ENCODE measurements around the gene SNX5. TPM values are rescaled to one million over a fixed set of nuclear protein-coding genes. Genes with fewer than 3 reads are reported as not detected.

SNX5 gene
- total and polyA plus RNA-seq, 2 of the 13 experiments (the other 11 are each of a cell fraction or from before 2014, with no cell fraction given), result 664 to 1,040 TPM

GRCh38 chr20:17940224-17940971 lies 28.2 kb downstream of the SNX5 start (continued):
- TF ChIP-seq ZNF276 (CRISPR knock-in tag; IDR thresholded peaks at IDR 0.05; ENCODE audit: low read depth) (no peak), PAWR (CRISPR knock-in tag; IDR thresholded peaks at IDR 0.05; ENCODE audit: borderline replicate concordance) (peak; percentile 34; the same call in 1 of the 2 replicates), ATF7 (IDR thresholded peaks at IDR 0.05) (no peak), ATF7 (CRISPR knock-in tag; IDR thresholded peaks at IDR 0.05) (no peak), JDP2 (CRISPR knock-in tag; IDR thresholded peaks at IDR 0.05; ENCODE audit: borderline replicate concordance) (no peak), SP4 (CRISPR knock-in tag; IDR thresholded peaks at IDR 0.05) (no peak), ETS1 (CRISPR knock-in tag; IDR thresholded peaks at IDR 0.05) (peak; percentile 77; the same call in 1 of the 2 replicates), MED1 (CRISPR knock-in tag; IDR thresholded peaks at IDR 0.05) (0 out of 2 replicates have a peak, but pooled peaks have one; percentile 31), SNAPC5 (CRISPR knock-in tag; IDR thresholded peaks at IDR 0.05; ENCODE audit: borderline replicate concordance) (no peak; the same call in 1 of the 2 replicates), ARID2 (CRISPR knock-in tag; IDR thresholded peaks at IDR 0.05; ENCODE audit: borderline replicate concordance) (peak; percentile 39; the same call in 1 of the 2 replicates), ZNF143 (CRISPR knock-in tag; IDR thresholded peaks at IDR 0.05) (no peak), STAT5B (CRISPR knock-in tag; IDR thresholded peaks at IDR 0.05) (no peak), SKI (IDR thresholded peaks at IDR 0.05; ENCODE audit: partially characterized antibody) (no peak), ZNF704 (CRISPR knock-in tag; IDR thresholded peaks at IDR 0.05; ENCODE audit: borderline replicate concordance) (peak; percentile 75; the same call in 1 of the 2 replicates), KMT2A (CRISPR knock-in tag; IDR thresholded peaks at IDR 0.05) (0 out of 2 replicates have a peak, but pooled peaks have one; percentile 3), NFYC (CRISPR knock-in tag; IDR thresholded peaks at IDR 0.05) (peak; percentile 17; the same call in 1 of the 2 replicates), SRY (CRISPR knock-in tag; IDR thresholded peaks at IDR 0.05) (0 out of 2 replicates have a peak, but pooled peaks have one; percentile 9), ZNF609 (CRISPR knock-in tag; IDR thresholded peaks at IDR 0.05; ENCODE audit: borderline replicate concordance) (peak; percentile 53; the same call in 1 of the 2 replicates), JUN (CRISPR knock-in tag; IDR thresholded peaks at IDR 0.05) (peak; percentile 41; the same call in 1 of the 2 replicates), MAX (IDR thresholded peaks at IDR 0.05) (no peak; the same call in 1 of the 2 replicates)
